ENCODE data around the gene ARHGAP4. TPM values are rescaled to one million over a fixed set of nuclear protein-coding genes. Genes with fewer than 3 reads are reported as not detected.

The ARHGAP4 gene
- total and polyA plus RNA-seq, 2 of the 4 experiments (the other 2 are of a cell fraction), result 0.18 to 0.72 TPM

- H4K8ac ChIP-seq (ENCODE audit: low read depth in 2 of 2, low read length in 2 of 2), result no peak overlapping the region
- H3K27ac ChIP-seq (ENCODE audit: insufficient read depth, low read length), result no peak overlapping the region
- no peak overlapping the region for H3K23ac ChIP-seq (ENCODE audit: low read depth, low read length)
- H3K4me1 ChIP-seq (ENCODE audit: control insufficient read depth, insufficient read depth, low read length), result no peaks in the 10 kb centered on the region
- no peak overlapping the region for H2AK5ac ChIP-seq (ENCODE audit: low read depth, low read length)
- no peak overlapping the region for H2BK20ac ChIP-seq (ENCODE audit: low read depth, low read length)
- H3K27me3 ChIP-seq (ENCODE audit: control insufficient read depth, insufficient read depth, low read length), result peaks cover 21% of the 10 kb centered on the region; the same call in 1 of the 2 replicates
- no peaks in the 10 kb centered on the region for H3K36me3 ChIP-seq (ENCODE audit: control insufficient read depth, insufficient read depth, low read length)
- H2BK120ac ChIP-seq (ENCODE audit: low read depth, low read length), result no peak overlapping the region
- no peak overlapping the region for H2BK15ac ChIP-seq (ENCODE audit: low read depth, low read length)
- POLR2A ChIA-PET (ENCODE audit: unreplicated experiment), result no interaction called here
- H4K91ac ChIP-seq (ENCODE audit: insufficient read depth, low read depth, low read length), result no peak overlapping the region
- H3K4me3 ChIP-seq (ENCODE audit: insufficient read depth, low read depth, low read length), result no peak overlapping the region
- no peak overlapping the region for H3K9ac ChIP-seq (ENCODE audit: low read depth, low read length)
- H3K4me2 ChIP-seq (ENCODE audit: low read depth, low read length), result no peak overlapping the region
- no peak for TF ChIP-seq POLR2A (IDR thresholded peaks at IDR 0.05; ENCODE audit: low read depth, low read length)
- TF ChIP-seq CEBPB (IDR thresholded peaks at IDR 0.05; ENCODE audit: low read depth, low read length), result no peak
- TF ChIP-seq RCOR1 (IDR thresholded peaks at IDR 0.05; ENCODE audit: insufficient replicate concordance, low read length), result no peak
- TF ChIP-seq USF2 (IDR thresholded peaks at IDR 0.05; ENCODE audit: low read depth, low read length), result no peak
- TF ChIP-seq MAFK (IDR thresholded peaks at IDR 0.05; ENCODE audit: low read depth, low read length), result no peak
- TF ChIP-seq, protein P1, sequence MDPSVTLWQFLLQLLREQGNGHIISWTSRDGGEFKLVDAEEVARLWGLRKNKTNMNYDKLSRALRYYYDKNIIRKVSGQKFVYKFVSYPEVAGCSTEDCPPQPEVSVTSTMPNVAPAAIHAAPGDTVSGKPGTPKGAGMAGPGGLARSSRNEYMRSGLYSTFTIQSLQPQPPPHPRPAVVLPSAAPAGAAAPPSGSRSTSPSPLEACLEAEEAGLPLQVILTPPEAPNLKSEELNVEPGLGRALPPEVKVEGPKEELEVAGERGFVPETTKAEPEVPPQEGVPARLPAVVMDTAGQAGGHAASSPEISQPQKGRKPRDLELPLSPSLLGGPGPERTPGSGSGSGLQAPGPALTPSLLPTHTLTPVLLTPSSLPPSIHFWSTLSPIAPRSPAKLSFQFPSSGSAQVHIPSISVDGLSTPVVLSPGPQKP (IDR thresholded peaks at IDR 0.05; ENCODE audit: borderline replicate concordance, low read depth, low read length), result no peak
- no peak for TF ChIP-seq MAZ (IDR thresholded peaks at IDR 0.05; ENCODE audit: borderline replicate concordance, low read depth, low read length)
- TF ChIP-seq RFX5 (IDR thresholded peaks at IDR 0.05; ENCODE audit: low read depth, low read length), result no peak
- no peak for TF ChIP-seq FOS (IDR thresholded peaks at IDR 0.05; ENCODE audit: low read depth, low read length)
- TF ChIP-seq, protein P2, sequence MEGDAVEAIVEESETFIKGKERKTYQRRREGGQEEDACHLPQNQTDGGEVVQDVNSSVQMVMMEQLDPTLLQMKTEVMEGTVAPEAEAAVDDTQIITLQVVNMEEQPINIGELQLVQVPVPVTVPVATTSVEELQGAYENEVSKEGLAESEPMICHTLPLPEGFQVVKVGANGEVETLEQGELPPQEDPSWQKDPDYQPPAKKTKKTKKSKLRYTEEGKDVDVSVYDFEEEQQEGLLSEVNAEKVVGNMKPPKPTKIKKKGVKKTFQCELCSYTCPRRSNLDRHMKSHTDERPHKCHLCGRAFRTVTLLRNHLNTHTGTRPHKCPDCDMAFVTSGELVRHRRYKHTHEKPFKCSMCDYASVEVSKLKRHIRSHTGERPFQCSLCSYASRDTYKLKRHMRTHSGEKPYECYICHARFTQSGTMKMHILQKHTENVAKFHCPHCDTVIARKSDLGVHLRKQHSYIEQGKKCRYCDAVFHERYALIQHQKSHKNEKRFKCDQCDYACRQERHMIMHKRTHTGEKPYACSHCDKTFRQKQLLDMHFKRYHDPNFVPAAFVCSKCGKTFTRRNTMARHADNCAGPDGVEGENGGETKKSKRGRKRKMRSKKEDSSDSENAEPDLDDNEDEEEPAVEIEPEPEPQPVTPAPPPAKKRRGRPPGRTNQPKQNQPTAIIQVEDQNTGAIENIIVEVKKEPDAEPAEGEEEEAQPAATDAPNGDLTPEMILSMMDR (conservative IDR thresholded peaks at IDR 0.05; ENCODE audit: low read depth, low read length), result no peak
- TF ChIP-seq SMC3 (IDR thresholded peaks at IDR 0.05; ENCODE audit: low read depth, low read length), result no peak
- no peak for TF ChIP-seq BHLHE40 (IDR thresholded peaks at IDR 0.05; ENCODE audit: low read depth, low read length)
- H4K20me1 ChIP-seq (ENCODE audit: insufficient read depth, low read length), result no peaks in the 10 kb centered on the region
- no peaks in the 10 kb centered on the region for H3K79me1 ChIP-seq (ENCODE audit: low read depth in 1 of 2, low read length in 2 of 2)
- no peak overlapping the region for H2BK5ac ChIP-seq (ENCODE audit: low read depth, low read length, poor library complexity, severe bottlenecking)
- CTCF ChIA-PET, result no interaction called here
- H2AFZ ChIP-seq (replicated peaks; ENCODE audit: low read length, poor library complexity), result no peak overlapping the region
- in situ Hi-C loops (cut with MboI; ENCODE audit: low sequenced_read_pairs), result no loop called here
- H3K4ac ChIP-seq (ENCODE audit: low read depth, low read length), result no peak overlapping the region
- intact Hi-C loops (cut with micrococcal nuclease), result no loop called here
- 78% methylated on average over 7 of the region's 30 CpGs; no CpG with 5 or more reads in 1 of the 2 experiments for WGBS, 2 experiments (ENCODE audit: extremely low coverage in 2 of 2, insufficient read length in 1 of 2)
- DNase-seq (no peak), ATAC-seq (ENCODE audit: low read depth) (no peak)
- no peak overlapping the region for H3K18ac ChIP-seq (ENCODE audit: low read depth, low read length)
- no peaks in the 10 kb centered on the region for H3K9me1 ChIP-seq (ENCODE audit: insufficient read depth, low read length)
- no peak overlapping the region for H2AK9ac ChIP-seq (replicated peaks; ENCODE audit: low read depth, low read length, poor library complexity)
- dilution Hi-C loops (cut with HindIII; ENCODE audit: low sequenced_read_pairs, unreplicated experiment), result no loop called here
- BruUV-seq (replicated peaks), result no TSS peak
- H4K5ac ChIP-seq (ENCODE audit: low read depth, low read length), result no peak overlapping the region
- no peak overlapping the region for H3K14ac ChIP-seq (replicated peaks; ENCODE audit: low read depth, low read length)
- H3K9me3 ChIP-seq (ENCODE audit: control insufficient read depth, insufficient read depth, low read length), result peaks cover 6% of the 10 kb centered on the region
- H3K56ac ChIP-seq (ENCODE audit: extremely low read depth, insufficient read depth, low read length), result no peak overlapping the region
Observed at GRCh38 chrX:153864561-153865320, 61.3 kb downstream of the ARHGAP4 start.

Data from IMR-90 (cell line).